ENCODE measurements around the gene STPG2.

DNA sequence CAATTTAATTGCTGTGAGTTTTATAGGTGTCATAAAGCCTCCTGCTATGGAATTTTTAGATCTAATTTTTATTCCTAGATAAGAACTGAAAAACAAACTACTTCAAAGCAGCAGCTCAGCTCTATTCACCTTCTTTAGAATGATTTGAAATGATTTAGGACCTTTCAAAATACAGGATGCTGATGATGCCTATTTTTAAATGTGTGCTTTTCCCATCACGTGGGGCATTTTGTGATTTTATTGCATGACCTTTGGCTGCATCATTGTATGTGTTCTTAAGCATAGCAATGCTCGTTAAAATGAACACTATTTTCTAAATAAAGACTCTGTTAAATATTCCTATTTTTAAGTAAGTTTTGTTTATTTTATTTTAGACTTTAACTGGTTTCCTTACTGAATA lies 537.3 kb downstream of the STPG2 start:
- TF ChIP-seq, protein P1, sequence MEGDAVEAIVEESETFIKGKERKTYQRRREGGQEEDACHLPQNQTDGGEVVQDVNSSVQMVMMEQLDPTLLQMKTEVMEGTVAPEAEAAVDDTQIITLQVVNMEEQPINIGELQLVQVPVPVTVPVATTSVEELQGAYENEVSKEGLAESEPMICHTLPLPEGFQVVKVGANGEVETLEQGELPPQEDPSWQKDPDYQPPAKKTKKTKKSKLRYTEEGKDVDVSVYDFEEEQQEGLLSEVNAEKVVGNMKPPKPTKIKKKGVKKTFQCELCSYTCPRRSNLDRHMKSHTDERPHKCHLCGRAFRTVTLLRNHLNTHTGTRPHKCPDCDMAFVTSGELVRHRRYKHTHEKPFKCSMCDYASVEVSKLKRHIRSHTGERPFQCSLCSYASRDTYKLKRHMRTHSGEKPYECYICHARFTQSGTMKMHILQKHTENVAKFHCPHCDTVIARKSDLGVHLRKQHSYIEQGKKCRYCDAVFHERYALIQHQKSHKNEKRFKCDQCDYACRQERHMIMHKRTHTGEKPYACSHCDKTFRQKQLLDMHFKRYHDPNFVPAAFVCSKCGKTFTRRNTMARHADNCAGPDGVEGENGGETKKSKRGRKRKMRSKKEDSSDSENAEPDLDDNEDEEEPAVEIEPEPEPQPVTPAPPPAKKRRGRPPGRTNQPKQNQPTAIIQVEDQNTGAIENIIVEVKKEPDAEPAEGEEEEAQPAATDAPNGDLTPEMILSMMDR (conservative IDR thresholded peaks at IDR 0.05; ENCODE audit: low read depth, low read length) = no peak
- TF ChIP-seq POLR2A (IDR thresholded peaks at IDR 0.05; ENCODE audit: low read depth, low read length) = no peak
- no peak for TF ChIP-seq USF2 (IDR thresholded peaks at IDR 0.05; ENCODE audit: low read depth, low read length)
- TF ChIP-seq BHLHE40 (IDR thresholded peaks at IDR 0.05; ENCODE audit: low read depth, low read length) = no peak
- no peak for TF ChIP-seq RCOR1 (IDR thresholded peaks at IDR 0.05; ENCODE audit: insufficient replicate concordance, low read length)
- TF ChIP-seq SMC3 (IDR thresholded peaks at IDR 0.05; ENCODE audit: low read depth, low read length) = no peak
- no peak for TF ChIP-seq RAD21 (IDR thresholded peaks at IDR 0.05; ENCODE audit: low read length)
- no peak for TF ChIP-seq RFX5 (IDR thresholded peaks at IDR 0.05; ENCODE audit: low read depth, low read length)
- no peak for TF ChIP-seq NFE2L2 (IDR thresholded peaks at IDR 0.05; ENCODE audit: low read depth, low read length)
- TF ChIP-seq MAZ (IDR thresholded peaks at IDR 0.05; ENCODE audit: borderline replicate concordance, low read depth, low read length) = no peak
- TF ChIP-seq CEBPB (IDR thresholded peaks at IDR 0.05; ENCODE audit: low read depth, low read length) = no peak
- no peak for TF ChIP-seq FOS (IDR thresholded peaks at IDR 0.05; ENCODE audit: low read depth, low read length)
- TF ChIP-seq ELK1 (IDR thresholded peaks at IDR 0.05; ENCODE audit: borderline replicate concordance, low read depth, low read length) = no peak
